ENCODE measurements around the gene PGA3.
"Not testable (repeated sequence)": the region's sequence is repeated elsewhere in the genome, so short reads cannot be mapped to it uniquely, and the experiment has no call there.

PGA3 gene

DNA sequence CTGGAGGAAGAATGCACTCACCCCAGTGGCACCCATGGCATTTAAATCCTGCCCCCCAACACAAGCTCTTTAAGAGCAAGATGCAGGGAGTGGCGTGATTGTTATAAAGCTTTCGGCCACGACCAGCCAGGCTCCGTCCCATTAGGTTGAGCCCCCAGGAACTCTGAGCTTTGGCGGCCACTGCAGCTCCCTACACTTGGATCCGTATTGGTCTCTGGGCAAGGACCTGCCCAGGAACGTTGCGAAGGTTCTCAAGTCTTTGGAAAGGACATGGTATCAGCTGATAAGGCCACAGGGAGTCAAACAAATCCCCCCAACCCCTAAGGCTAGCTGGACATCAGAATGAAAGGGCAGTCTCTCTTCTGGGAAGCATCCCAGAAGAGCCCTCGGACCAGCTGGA, 32.7 kb upstream of the PGA3 start:
- DNase-seq (ENCODE audit: extremely low read depth in 1 of 2, low read depth in 1 of 2) = no peak

DNA sequence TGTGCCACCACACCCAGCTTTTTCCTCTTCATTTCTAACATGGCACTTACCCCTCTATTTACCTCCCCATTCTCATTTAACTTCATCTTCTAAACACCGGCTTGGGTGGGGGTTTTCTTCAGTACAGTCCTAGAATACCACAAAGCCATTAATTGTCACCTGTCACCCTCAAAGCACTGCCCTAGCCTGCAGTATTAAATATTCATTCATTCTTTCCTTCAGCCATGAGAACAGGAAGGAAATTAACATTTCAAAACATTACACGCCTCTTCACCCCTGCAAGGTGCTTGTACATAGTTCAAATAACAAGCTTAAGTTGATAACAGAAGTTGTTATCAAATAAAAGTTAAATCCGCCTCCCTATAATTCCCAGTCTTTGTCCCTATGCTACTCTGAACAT, 31.4 kb upstream of the PGA3 start:
- no peak for DNase-seq (ENCODE audit: extremely low read depth in 1 of 2, low read depth in 1 of 2)

DNA sequence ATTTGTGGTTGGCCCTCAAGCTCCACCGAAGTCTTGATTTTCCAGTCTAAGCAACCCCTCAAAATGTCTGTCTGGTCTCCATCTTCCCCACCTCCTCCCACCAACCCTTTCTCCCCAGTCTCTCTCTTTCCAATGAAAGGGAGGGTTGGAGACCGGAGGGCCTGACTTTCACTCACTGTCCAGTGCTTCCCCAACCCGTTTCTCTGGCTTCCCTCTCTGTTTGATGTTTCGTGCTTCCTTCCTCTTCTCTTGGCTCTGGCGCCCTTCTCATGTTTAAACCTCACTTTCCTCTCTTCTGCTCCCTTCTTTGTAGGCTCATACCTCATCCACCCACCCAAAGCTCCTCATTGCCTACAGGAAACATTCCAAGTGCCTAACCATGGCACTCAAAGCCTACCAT, 31.0 kb upstream of the PGA3 start:
- no peak for DNase-seq (ENCODE audit: extremely low read depth in 1 of 2, low read depth in 1 of 2)

DNA sequence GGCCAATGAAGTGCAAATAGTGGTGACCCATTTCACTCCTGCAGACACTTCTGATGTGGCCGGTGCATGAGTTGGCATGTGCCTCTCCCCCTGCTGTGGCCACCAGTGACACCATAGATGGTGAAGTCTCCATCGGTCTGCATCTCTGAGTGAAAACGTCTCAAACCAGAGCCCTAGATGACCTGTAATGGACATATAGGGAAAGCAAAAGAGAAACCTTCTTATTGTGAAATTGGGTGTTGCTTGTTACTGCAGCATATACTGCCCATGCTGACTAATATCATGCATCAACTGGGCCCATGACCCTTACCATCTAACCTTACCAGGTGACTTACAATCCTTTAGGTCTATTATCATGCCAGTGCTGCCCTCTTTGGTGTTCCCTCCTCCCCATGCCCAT, 30.4 kb upstream of the PGA3 start:
- DNase-seq (ENCODE audit: extremely low read depth in 1 of 2, low read depth in 1 of 2) = no peak

DNA sequence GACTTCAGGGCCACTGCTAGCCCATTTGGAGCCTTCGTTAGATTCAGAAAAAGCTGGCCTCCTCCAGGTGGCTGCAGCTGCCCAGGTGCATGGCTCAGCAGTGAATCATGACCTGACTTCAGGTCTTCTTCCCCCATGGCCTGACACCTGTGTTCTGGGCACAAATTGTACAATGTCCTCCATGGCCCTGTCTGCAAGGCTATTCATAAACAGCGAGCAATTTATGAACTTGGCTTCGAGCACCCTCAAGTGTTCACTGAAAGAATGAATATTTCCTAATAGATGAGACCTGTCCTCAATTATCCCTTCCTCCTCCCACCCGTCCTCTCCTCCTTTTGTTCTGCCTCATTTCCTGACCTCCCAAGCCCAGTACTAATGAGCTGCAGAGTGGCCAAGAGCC, 29.9 kb upstream of the PGA3 start:
- no peak for DNase-seq (ENCODE audit: extremely low read depth in 1 of 2, low read depth in 1 of 2)

DNA sequence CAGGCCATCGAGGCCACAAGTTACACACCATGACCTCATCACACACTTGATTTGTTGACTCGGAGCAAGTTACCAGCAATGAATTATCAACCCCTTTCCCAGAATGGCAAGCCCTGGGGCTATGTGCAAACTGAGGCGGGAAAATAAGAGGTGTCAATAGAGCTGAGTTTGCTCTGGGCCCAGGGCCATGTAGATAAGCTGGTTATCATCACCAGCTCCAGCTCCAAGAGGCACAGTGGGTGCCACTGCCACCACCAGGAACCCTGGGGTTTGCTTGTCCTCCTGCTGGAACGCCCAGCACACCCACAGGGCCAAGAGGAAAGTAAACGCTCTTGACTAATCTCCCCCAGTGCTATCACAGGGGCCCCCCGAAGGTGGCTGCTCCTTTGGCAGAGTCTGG, 29.0 kb upstream of the PGA3 start:
- DNase-seq (ENCODE audit: extremely low read depth in 1 of 2, low read depth in 1 of 2) = no peak

DNA sequence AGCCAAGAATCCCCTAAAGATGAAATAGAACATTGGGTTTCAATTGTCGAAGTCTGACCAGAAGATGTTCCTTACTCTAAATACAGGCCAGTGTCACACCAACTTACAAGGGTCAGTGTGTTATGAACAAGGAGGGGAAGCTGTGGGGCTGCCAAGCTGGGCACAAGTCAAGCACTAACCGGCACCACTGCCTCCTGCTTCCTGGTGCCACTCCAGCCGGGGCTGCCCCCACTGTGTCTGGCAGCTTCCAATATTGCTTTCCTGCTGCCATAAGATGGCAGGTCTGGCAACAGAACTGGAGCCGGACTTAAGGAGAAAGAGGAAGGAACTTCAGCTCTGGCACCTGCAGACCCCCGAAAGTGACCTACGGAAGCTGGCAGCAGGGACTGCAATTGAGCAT, 28.4 kb upstream of the PGA3 start:
- no peak for DNase-seq (ENCODE audit: extremely low read depth in 1 of 2, low read depth in 1 of 2)

DNA sequence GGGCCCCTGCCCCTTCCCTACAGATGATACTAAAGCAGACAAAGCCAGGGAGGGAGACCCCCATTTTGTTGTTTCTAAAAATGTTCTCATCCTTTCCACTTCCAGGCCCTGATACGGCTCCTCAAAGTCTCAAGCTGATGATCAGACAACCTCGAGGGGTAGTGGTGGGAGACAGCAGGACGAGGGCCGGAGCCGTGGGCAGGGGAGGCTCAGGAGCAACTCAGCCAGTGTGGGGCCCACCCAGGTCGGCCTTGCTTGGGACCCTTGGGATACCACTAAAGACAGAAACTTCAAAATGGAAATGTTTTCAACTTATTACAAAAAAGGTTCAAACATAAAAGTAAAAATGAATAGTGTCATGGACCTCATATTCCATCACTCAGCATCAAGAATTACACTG, 26.9 kb upstream of the PGA3 start:
- no peak for DNase-seq (ENCODE audit: extremely low read depth in 1 of 2, low read depth in 1 of 2)

DNA sequence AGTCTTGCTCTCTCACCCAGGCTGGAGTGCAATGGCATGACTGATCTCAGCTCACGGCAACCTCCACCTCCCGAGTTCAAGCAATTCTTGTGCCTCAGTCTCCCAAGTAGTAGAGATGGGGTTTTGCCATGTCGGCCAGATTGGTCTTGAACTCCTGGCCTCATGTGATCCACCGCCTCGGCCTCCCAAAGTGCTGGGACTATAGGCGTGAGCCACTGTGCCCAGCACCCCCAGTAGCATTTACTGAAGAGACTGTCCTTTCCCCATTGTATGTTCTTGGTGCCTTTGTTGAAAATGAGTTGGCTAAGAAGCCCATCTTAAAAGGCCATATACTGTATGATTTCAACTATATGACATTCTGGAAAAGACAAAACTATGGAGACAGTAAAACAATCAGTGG, 23.1 kb upstream of the PGA3 start:
- not testable (repeated sequence) for DNase-seq (ENCODE audit: extremely low read depth in 1 of 2, low read depth in 1 of 2)

DNA sequence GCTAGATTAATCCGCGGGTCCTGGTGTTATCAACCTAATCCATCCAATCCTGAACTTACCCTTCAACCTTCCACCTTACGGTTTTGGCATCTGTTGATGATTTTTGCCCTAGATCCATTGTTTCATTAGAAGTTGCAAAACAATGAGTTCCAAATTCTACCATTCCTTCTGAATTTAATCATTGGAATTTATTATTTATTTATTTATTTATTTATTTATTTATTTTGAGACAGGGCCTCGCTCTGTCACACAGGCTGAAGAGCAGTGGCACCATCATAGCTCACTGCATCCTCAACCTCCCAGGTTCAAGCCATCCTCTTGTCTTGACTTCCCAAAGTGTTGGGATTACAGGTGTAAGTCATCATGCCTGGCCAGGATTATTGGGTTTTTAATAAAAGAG, 21.8 kb upstream of the PGA3 start:
- no peak for DNase-seq (ENCODE audit: extremely low read depth in 1 of 2, low read depth in 1 of 2)

DNA sequence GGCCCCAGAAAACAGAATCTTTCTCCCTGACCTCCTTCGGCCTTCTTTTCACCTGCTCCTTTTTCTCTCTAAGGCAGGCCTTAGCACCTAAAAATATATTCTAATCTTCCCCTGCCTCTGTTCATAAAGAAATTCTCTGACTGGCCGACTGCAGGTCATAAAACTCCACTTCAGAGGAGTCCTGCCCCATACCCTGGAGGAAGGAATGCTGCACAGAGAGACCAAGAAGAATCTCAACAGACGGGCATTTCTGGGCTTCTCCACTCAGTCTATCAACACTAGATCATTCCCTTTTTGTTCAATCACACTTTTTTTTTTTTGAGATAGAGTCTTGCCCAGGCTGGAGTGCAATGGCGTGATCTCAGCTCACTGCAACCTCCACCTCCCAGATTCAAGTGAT, 19.7 kb upstream of the PGA3 start:
- DNase-seq (ENCODE audit: extremely low read depth in 1 of 2, low read depth in 1 of 2) = no peak

DNA sequence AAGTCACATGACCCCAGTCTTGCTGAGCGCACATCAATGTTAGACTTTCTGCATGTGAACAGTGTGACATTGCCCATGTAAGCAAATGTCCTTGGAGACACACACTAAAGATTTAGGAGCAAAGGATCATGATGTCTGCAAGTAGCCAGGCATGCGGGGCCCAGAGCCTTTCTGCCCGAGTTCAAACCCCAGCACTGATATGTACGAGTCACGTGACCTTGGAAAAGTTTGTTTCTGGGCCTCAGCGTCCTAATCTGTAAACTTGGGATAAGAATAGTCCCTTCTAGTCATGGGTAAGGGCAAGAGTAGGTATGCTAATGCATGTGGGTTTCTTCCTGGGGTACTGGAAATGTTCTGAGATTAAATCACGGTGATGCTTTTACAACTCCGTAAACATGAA, 16.8 kb upstream of the PGA3 start:
- DNase-seq (ENCODE audit: extremely low read depth in 1 of 2, low read depth in 1 of 2) = no peak

DNA sequence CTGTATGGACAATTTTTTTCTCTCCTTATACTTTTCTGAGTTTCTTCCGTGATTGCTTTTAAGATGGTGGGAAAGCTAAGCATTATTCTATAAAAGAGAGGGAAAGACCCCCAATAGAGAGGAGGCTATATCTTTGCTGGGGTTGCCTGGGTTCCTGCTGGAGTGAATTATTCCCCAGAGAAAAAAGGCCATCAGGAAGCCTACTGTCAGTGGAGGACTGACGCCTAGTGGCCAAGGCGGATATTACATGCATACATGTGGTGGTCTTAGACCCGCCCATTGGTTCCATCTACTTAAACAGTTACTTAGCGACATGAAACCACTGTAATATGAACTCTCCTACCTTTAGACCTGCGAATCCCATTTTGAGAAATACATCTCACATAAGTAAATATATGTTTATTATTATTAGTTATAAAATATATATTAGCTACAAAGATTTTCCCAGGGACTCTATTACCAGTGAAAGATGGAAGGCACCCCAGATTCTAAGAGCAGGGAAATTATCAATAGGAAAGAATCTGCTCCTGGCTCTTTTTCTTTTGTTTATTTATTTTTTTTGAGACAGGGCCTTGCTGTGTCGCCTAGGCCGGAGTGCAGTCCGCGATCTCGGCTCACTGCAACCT, 15.7 kb upstream of the PGA3 start:
- DNase-seq (ENCODE audit: extremely low read depth in 1 of 2, low read depth in 1 of 2) = peak; percentile 60 to 67

DNA sequence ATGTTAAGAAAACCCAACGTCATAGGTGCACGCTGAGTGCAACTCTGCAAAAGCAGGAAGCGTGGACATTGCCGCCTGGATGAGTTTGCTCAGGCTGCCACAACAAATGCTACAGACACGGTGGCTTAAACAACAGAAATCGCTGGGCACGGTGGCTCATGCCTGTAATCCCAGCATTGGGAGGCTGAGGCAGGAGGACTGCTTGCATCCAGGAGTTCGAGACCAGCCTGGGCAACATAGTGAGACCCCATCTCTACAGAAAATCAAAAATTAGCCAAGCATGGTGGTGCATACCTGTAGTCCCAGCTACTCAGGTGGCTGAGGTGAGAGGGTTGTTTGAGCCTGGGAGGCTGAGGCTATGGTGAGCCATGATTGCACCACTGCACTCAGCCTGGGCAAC, 13.4 kb upstream of the PGA3 start:
- no peak for DNase-seq (ENCODE audit: extremely low read depth in 1 of 2, low read depth in 1 of 2)

DNA sequence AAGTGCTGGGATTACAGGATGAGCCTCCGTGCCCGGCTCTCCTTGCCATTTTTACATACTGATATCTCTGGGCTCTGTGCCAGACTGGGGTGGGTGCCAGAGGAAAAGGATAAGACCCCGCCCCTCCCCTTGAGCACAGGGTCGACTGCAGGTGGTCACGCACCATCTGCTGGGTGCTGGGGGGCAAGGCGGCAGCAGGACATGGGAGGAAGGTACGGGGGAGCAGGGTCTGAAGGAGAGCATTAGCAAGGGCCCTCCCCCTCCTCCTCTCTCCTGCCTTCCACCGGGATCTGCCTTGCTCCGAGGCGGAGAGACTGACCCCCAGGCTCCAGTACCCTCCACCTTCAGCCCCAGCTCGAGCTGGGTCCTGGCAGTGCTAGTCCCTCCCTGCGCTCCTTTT, 9.7 kb upstream of the PGA3 start:
- DNase-seq (ENCODE audit: extremely low read depth in 1 of 2, low read depth in 1 of 2) = no peak

DNA sequence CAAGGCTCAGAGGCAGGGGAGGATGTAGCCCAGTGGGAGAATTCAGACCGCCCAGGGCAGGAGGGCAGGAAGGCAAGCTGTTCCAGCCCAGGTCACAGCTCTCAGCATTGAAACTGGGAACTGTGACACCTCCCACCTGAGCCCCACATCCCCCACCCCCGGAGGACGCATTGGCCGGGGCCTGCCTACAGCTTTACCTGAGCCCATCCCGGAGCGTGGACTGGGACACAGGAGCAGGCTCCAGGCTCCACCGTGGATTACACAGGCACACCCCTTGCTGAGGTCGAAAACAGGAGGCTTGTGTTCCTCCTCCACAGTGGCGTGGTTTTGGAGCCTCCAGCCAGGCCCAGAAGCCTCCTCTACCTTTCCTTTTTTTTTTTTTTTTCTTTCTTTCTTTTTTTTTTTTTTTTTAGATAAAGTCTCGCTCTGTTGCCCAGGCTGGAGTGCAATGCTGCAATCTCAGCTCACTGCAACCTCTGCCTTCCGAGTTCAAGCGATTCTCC, 9.1 kb upstream of the PGA3 start:
- no peak for DNase-seq (ENCODE audit: extremely low read depth in 1 of 2, low read depth in 1 of 2)

DNA sequence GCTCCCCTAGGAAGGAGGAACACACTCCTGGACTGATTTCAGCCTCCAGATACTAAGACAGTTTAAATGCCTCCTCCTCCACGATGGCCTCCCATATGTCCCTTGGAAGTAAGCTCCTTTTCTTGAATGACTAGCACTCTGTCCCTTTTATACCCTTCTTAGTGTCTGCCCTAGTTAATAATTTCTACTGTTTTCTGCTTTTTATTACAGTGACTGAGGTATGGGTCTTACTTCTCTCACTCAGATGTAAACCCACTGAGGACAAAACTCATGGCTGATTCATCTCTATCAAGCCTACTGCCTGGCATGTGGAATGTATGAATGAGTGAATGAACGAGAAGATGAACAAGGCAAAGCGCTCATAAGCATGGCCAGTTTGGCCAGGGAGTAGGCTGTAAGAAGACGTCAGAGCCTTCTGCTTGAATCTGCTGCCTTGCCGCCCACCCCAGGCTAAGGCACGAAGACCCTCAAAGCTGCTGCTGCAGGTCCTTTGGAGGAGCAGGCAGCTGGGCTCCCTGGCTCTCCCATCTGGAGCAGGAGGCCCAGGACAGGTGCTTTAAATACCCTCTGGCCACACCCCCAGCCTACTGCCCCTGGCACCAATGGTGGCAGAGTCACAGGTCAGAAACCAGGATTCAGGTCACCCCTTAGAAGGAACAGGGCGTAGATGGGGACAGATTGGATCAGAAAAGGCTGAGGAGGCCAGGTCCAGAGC, 8.2 kb upstream of the PGA3 start:
- no peak for DNase-seq (ENCODE audit: extremely low read depth in 1 of 2, low read depth in 1 of 2)

DNA sequence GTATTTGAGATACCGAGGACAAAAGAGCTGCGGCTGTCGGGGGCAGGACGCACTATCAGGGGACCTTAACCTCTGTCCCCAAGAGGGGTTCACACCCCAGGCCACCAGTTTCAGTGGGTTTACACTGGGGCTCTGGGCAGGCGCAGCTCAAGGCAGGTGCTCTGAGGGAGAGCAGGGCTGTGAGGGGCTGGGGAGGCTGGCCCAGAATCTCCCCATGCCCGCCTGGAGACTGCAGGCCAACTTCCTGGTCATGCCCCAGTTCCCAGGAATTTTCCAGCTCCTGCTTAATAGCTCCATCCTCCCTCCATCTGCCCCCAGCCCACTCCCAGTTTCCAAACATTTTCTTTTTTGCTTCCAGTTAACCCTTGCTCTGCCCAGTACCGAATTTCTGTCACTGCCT, 7.6 kb upstream of the PGA3 start:
- no peak for DNase-seq (ENCODE audit: extremely low read depth in 1 of 2, low read depth in 1 of 2)

DNA sequence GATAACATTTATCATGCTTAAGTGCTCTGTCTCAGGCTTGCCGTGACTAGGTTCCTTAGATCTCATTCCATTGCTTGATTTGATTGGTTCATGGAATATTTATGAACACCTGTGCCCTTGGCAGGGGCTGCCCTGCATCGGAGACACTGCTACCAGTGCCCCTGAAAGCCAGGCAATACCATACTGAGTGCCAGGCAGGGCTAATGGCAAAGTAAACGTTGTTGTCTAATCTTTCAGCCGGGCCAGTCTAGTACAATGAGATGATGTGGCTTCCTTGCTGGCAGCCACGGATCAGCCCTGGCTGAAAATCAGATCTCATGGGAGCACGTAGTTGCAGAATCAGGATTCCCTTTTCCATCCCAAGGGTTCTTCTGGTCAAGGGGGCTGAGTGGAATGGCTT, 5.0 kb upstream of the PGA3 start:
- DNase-seq (ENCODE audit: extremely low read depth in 1 of 2, low read depth in 1 of 2) = no peak

DNA sequence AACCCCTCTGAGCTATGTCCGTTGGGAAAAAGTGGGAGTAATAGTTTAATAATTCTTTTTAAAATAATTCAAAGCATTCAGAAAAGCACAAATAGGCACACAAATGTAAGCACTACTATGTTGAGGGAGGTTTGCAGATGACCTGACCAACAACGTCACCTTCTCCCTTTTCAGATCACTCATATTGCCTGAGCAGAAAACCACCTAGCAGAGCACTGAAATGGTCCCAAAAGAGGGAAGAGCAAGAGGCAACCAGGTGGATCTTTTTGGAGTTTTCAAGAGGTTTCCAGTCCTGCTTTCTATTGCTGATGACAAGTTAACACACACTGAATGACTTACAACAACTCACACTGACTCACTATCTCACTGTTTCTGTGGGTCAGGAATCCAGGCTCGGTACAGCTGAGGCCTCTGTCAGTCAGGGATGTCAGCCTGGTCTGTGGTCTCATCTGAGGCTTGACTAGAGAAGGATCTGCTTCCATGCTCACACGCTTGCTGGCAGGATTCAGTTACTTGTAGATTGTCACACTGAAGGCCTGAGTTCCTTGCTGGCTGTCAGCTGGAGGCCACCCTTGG, 4.3 kb upstream of the PGA3 start:
- DNase-seq (ENCODE audit: extremely low read depth in 1 of 2, low read depth in 1 of 2) = no peak

DNA sequence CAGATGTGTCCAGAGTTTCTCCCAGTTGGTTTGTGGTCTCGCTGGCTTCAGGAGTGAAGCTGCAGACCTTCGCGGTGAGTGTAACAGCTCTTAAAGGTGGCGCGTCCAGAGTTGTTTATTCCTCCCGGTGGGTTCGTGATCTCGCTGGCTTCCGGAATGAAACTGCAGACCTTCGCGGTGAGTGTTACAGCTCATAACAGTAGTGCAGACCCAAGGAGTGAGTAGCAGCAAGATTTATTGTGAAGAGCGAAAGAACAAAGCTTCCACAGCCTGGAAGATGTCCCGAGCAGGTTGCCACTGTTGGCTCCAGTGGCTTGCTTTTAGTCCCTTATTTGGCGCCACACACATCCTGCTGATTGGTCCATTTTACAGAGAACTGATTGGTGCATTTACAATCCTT, 1.8 kb upstream of the PGA3 start:
- DNase-seq (ENCODE audit: extremely low read depth in 1 of 2, low read depth in 1 of 2) = no peak

DNA sequence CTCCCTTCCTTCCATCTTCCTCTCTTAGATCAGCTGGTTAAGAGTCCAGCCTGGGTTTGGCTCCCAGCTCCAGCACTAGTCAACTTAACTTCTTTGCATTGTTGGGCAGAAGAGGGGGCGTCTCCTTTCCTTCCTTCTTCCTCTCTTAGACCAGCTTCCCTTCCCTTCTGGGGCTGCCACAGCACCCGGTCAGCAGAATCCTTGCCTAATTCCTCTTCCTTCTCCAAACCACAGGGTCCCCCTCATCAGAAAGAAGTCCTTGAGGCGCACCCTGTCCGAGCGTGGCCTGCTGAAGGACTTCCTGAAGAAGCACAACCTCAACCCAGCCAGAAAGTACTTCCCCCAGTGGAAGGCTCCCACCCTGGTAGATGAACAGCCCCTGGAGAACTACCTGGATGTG, 558 bp downstream of the PGA3 start:
- DNase-seq (ENCODE audit: extremely low read depth in 1 of 2, low read depth in 1 of 2) = not testable (repeated sequence)
